ENCODE results near the gene CEP131.

The CEP131 gene

DNA sequence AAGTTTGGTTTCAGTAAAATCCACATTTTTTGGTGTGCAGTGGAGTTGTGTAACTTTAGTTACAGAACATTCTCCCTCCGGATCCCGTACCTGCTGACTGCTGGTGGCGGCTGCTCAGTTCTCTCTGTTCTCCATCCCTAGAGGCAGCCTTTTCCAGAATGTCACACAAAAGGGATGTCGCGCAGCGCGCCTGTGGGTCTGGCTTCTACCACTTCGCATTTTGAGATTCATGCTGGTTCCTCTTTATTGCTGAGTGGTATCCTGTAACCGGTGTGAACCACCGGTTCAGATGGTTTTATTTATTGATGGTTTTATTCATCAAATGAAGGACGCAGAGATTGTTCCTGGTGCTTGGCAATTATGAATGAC, 981 bp upstream of the CEP131 start:
- DNase-seq (ENCODE audit: low read depth in 2 of 3, low spot score in 1 of 3) = no peak

DNA sequence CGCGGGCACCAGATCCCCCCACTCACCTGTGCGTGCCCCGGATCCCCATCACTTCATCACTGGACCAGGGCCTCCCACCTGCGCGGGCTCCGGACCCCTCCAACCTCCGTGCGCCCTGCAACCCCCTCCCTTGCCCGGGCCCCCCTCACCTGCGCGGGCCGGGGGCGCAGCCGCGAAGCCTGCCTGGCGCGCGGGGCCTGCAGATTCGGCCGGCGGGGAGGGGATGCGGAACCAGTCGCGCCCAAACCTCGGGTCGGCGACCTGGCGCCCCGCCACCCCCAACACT, 202 bp downstream of the CEP131 start:
- DNase-seq (ENCODE audit: low read depth in 2 of 3, low spot score in 1 of 3) = no peak

DNA sequence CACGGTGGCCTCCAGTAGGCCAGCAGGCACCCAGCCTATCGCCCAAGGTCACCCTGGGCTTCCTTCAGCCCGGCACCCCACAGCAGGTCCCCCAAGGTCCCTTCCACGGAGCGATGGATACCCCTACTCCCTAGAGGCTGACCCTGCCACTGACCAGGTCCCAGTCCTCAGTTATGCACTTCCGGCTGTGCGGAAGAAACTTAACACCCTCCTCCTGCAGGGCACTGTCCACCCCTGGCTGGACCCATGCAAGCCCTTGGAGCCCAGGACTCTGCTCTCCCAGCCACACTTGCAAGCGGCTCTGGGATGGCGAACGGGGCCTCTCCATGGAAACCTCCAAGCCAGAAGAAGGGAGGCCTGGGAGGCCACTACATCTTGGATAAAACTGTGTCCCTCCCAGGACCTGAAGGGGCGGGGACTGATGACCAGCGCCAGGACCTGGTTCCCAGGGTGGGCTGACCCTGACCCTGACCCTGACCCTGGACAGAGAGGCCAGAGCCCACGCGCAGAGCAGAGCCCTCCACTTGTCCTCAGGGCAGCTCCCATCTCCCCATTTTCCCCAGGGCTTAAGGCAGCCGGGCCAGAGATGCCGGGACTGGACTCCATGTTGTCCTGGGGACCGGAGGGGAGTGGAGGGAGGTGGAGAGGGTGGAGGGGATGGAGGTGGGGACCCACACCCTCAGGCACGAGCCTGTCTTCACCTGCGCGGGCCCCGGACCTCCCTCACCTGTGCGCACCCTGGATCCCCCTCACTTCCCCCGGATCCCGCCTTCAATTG, 734 bp downstream of the CEP131 start:
- DNase-seq (ENCODE audit: low read depth in 2 of 3, low spot score in 1 of 3) = no peak

DNA sequence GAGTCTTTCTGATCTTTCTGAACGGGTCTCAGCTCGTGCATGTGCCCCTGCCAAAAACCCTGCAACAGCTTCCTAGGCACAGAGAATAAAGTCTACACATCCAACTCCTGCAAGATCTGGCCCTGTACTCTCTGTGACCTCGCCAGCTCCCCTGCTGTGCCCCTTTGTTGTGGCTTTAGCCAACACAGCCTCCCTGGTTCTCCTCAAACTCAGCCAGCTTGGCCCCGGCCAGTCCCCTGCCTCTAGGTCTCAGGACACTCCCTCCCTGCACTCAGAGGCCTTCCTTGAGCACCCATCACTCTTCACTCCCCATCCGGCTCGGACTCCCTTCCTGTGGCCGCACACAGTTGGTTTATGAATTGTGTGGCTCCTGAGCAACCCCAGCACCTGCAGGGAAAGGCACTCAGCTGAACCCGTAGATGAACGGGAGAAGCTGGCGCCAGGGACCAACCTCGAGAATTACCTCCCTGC, 1.4 kb downstream of the CEP131 start:
- no peak for DNase-seq (ENCODE audit: low read depth in 2 of 3, low spot score in 1 of 3)

DNA sequence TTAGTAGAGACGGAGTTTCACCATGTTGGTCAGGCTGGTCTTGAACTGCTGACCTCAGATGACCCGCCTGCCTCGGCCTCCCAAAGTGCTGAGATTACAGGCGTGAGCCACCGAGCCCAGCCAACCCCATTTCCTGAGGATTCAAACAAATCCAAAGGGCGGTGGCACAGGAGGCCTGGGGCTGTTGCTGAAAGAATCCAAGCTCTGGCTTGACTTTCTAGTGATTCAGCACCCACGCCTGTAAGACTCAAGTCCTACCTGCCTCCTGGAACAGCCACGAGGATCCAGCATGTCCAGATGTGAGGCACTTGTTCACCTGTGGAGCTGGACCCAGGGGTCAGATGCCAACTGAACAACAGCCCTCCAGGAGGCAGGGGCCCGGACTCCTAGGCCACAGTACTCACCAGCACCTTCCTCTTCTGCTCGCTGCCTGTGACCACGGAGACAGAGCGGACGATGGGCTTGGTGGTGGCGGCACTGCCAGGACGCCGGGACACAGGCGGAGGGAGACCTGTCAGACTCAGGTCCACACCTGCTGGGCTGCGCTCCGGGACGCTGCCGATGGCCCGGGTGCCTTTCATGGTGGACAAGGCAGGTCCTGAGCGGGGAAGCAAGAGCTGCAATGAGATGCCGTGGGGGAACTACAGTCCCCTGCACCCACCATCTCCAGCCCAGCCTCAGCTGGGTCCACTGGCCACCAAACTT, 3.1 kb downstream of the CEP131 start:
- DNase-seq (ENCODE audit: low read depth in 2 of 3, low spot score in 1 of 3) = no peak

DNA sequence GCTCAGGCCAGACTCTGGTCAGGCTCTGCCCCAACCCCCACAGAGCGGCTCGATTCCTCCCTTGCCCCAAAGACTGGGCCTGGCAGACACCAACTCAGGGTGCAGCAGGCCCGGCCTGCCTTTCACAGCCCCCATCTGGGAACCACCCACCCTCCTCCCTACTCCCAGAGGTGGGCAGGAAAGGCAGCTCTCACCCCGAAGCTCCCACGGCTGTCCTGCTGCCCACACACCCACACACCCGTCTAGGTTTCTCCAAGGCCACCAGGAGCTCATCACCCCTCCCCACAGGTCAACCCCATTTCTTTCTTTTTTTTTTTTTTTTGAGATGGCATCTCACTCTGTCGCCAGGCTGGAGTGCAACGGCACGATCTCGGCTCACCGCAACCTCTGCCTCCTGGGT, 3.8 kb downstream of the CEP131 start:
- DNase-seq (ENCODE audit: low read depth in 2 of 3, low spot score in 1 of 3) = no peak

DNA sequence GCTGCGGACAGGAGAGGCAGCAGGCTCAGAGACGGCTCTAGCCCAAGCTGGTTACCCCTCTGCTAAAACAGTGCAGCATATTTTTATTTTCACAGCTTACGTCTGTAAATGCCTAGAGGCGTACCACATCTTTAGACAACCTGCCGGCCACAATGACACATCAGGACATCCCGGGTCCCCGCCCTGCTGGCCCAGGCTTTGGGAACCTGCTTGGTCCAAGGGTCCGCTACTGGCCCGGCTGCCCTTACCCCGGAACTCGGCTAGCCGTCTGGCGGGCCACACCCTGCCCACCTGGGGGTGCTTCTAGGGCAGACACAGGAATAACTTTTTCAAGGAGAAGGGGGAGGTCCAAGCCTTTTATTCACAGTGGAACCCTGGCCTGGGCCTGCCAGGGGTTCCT, 4.3 kb downstream of the CEP131 start:
- DNase-seq (ENCODE audit: low read depth in 2 of 3, low spot score in 1 of 3) = no peak

DNA sequence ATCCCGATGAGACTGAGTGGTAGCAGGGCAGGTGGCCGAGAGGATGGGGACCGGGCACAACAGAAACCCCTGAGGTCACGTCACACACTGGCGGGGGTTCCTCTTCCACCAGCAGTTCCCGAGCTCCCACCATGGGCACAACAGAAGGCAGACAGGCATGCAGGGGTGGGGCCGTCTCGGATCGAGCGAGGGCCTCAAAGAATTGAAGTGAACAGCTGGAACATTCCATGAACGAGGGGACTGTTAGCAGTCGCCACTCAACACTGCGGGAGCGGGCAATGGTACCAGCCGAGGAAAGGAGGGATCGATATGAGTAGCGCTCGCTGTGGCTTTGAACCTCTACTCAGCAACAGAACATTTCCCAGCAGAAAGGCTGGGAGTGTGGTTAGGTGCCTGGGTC, 5.3 kb downstream of the CEP131 start:
- DNase-seq (ENCODE audit: low read depth in 2 of 3, low spot score in 1 of 3) = no peak

DNA sequence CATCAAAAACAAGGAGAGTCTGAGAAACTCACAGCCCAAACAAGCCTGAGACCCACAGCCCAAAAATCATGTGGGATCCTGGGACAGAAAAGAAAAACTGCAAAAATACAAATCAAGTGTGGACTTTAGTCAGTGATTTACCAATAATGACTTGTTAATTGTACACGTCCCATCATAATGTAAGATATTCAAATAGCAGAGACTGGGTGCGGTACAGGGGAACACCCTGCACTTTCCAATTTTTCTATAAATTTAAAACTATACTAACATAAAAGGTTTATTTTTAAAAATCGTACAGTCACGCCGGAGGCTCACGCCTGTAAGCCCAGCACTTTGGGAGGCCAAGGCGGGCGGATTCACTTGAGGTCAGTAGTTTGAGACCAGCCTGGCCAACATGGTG, 8.8 kb downstream of the CEP131 start:
- no peak for DNase-seq (ENCODE audit: low read depth in 2 of 3, low spot score in 1 of 3)

DNA sequence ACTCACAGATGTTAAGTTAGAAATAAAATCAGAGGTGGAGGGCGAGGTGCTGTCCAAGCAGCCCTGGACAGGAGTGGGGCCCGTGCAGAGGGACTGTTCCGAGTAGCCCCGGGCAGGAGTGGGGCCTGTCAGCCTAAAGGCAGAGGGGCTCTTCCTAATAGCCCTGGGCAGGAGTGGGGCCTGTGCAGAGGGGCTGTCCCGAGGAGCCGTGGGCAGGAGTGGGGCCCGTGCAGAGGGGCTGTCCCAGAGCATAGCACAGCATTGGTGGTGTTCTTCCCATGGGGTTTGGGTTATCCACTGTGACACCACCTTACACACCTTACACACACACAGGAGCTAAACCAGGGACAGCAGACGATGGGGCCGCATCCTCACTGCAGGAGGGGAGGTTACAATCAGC, 10.4 kb downstream of the CEP131 start:
- DNase-seq (ENCODE audit: low read depth in 2 of 3, low spot score in 1 of 3) = no peak

DNA sequence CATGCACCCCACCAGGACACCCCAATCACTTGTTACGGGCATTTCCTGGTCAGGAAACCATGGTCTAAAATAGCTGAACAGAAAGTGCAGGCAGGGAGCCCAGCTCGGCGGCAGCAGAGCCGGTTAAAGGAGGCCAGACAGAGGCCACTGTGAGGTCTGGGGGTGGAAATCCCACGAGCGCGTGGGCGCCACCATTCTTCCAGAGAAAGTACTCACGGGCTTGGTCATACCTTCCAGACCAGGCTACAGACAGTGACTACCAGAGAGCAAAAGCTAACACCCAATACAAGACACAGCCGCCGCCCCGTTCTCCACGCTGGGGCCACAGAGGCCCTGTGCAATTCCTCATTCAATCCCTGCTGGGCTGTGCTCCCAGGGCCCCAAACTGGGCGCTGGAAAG, 11.9 kb downstream of the CEP131 start:
- DNase-seq (ENCODE audit: low read depth in 2 of 3, low spot score in 1 of 3) = no peak

DNA sequence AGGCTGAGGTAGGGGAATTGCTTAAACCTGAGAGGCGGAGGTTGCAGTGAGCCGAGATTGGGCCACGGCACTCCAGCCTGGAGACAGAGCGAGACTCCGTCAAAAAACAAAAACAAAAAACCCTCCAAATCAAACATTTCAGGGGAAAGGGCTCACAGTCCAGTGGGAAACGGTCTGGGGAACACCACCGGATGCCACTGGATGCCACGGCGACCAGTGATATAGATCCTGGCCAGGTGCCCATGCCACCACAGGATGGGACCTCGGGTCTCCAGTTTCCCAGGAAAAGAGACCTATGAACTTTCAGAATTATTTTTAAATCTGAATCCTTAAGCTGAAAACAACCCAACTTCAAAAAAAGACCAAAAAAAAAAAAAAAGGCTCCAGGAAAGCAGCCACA, 12.3 kb downstream of the CEP131 start:
- DNase-seq (ENCODE audit: low read depth in 2 of 3, low spot score in 1 of 3) = no peak

DNA sequence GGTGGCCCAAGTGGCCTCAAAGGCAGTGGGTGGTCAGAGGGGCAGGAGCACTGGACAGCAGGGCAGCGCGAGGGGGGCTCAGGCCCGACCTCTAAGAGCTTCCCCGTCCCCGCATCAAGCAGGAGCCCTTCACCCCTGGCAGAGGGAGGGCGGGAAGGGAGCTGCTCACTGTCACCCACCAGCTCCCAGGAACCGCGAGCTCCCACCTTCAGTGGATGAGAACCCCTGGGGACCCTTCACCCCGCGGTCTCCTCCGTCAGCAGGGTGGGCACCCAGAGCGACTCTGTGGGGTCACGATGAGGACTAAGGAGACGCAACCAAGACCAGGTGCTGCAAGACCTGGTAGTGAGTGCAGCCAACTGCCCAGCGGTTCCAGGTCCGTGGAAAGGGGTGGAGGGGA, 13.6 kb downstream of the CEP131 start:
- no peak for DNase-seq (ENCODE audit: low read depth in 2 of 3, low spot score in 1 of 3)

DNA sequence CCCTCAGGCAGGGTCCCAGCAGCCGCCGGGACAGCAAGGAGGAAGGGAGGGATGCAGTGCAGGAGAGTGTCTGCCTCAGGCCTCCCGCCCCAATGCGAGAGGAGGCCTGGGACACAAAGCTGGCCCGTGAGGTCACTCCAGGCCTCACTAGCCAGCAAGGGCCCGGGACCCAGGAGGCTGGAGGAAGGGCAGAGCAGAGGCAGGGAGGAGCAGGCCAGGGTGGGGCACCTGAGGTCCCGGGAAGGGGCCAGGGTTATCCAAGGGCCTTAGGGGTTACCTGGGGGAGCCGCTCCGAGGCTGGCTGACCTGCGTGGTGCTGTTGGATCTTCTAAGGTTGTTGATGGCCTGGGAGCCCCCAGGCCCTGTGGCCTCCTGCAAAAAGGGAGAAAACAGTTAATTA, 14.1 kb downstream of the CEP131 start:
- no peak for DNase-seq (ENCODE audit: low read depth in 2 of 3, low spot score in 1 of 3)

DNA sequence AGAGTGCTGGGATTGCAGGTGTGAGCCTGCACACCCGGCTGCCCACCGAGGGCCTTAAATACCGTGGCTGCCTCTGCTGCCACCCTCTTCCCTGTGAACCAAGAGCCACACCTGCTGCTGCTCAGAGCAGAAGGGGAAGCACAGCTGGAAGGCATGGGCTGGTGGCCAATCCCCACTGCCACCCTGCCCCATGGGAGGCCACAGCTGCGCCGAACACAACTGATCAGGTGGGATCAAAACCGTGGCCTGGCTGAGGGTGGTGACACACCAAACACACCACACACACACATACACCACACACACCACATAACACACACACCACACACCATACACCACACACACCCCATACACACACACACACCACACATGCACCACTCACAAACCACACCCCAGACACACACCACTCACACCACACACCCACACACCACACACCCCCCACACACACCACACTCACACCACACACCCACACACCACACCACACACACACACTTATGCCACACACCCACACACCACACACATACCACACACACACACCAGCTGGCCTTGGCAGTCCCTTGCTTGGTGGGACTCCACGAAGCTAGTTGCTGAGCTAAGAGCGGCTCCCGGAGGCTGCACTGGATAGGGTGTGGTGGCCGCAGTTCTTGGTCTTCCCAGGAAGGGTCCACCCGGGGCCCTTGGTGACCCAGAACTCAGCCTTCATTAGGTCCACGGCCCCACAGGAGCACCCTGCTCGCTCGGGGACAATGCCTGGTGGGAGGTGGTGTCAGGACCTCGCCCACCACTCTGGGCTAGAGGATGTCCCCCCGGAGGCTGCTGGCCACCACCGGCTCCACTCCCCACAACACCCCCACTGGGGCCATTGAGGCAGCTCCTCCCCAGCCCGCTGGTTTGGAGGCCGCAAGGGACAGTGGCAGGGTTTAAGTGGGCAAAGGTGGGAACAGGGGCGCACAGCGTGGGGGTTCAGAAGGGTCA, 14.9 kb downstream of the CEP131 start:
- DNase-seq (ENCODE audit: low read depth in 2 of 3, low spot score in 1 of 3) = no peak

DNA sequence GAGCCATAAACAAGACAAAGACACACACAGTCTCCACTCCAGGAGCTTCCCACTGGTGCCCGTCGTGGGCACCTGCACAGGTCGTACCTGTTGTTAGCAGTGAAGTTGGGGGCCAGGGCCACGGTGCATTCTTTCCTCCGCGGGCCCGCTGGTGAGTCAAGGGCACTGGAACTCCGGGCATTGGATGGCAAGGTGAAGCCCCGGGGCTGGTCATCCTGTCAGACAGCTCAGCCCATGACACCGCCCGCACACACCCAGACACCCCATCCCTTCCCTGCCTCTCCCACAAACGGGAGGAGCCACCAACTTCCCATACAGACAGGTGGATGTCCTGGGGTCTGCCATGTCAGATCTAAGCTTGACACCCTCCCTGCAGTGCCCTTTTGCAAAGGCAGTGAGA, 16.1 kb downstream of the CEP131 start:
- no peak for DNase-seq (ENCODE audit: low read depth in 2 of 3, low spot score in 1 of 3)

DNA sequence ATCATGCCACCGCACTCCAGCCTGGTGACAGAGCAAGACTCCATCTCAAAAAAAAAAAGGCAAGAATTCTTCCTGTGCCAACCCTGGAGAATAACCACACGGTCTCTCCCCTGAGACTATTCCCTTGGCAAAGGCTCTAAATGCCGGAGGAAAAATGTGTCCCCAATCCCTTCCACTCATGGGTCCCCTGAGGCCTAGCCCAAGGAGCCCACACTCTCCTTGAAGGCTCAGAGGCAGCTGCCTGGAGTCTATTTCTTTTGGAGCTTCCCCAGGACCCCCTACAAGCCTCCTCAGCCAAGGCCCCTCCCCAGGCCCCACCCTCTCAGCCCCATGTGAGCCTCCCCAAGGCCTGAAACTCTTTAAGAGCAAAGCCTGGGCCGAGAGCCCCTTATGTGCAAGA, 16.6 kb downstream of the CEP131 start:
- DNase-seq (ENCODE audit: low read depth in 2 of 3, low spot score in 1 of 3) = no peak

DNA sequence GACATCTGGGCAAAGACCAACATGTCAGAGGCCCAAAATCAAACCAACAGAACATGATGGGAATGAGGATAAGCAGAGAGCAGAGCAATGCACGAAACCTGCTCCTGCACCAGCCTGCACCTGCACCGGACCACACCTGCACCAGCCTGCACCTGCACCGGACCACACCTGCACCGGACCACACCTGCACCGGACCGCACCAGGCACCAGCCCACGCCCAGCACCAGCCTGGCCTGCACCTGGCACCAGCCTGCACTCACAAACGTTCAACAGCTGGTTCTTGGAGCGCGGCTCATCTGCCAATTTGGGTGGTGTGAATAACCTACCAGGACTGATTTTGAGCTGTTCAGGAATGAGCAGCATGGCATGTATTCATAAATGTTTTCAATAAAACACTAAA, 18.2 kb downstream of the CEP131 start:
- no peak for DNase-seq (ENCODE audit: low read depth in 2 of 3, low spot score in 1 of 3)

DNA sequence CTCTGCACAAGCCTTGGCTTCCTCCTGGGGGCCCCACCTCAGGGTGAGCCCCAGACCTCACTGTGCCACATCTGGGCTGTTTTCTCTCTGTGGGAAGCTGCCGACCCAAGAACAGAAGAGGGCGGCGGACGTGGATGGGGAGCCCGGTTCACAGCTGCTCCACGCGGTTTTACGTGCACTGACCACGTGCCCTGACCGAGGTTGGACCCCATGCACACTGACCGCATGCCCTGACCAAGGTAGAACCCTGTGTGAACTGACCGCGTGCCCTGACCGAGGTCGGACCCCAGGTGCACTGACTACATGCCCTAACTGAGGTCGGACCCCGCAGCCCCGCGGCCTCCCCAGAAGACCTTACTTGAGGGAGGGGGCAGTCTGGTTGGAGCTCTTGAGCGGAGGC, 19.6 kb downstream of the CEP131 start:
- DNase-seq (ENCODE audit: low read depth in 2 of 3, low spot score in 1 of 3) = no peak

DNA sequence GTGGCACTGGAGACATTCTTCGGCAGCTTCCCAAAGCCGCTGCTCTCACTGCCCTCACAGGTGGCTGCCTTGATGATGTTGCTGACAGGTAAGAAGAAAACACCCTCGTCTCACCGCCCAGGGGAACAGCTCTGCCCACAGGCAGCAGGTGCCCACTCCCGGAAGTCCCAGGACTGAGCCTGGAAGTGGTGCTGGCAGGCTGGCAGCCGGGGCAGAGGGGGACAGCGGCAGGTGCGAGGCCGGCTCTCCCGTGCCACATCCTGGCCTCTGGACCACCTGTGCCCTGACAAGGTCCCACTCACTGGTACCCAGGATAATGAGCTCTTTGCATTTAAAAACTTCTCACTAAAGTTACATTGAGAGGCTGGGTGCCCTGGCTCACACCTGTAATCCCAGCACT, 20.4 kb downstream of the CEP131 start:
- DNase-seq (ENCODE audit: low read depth in 2 of 3, low spot score in 1 of 3) = no peak

DNA sequence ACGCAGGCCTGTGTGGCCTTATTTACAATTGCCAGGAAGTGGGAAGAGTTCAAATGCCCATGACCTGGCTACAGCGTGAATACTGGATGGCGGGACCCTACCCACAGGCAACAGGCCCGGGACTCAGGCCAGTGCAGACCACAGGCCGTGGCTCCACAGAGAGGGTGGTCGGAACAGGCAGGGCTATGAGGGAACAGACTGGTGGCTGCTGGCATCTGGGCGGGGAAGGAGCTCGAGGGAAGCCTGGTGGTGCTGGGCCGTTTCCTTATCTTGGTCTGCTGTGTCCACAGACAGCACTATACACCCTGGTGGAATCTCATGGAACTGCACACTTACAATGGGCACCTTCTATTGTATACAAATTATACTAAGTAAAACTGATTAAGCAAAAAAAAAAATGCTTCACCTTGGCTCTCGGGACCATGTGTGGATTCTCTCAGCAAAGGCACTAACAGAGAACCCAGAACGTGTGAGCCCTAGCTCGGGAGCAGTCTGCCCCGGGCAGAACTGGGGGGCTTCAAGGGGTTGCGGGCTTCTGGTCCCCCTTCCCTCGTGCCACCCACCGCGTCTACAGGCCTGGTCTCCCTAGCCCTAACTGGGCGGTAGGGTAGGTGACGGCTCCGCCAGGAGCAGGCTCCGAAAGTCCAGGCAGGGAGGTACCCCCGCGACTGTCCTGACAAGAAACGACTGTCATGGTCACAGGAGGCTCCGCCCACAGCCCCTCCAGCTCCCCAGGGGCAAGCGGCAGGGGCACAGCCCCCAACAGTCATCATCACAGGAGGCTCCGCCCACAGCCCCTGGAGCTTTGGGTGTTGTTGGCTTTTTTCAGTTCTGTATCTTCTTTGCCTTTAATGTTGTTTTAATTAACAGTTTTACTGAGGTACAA, 21.8 kb downstream of the CEP131 start:
- peak in 1 of 3 donors; percentile 14 for DNase-seq (ENCODE audit: low read depth in 2 of 3, low spot score in 1 of 3)
